Body of pancreas (tissue), 4 donors: ENCODE data around the gene CPT2.

Source experiments
- CTCF ChIP-seq, 7 experiments: fragments of 450-650 bp in 4 of 7; fragments of 200-600 bp in 3 of 7; sonication (generic) in 3 of 7; IDR thresholded peaks; one replicate each; pipeline ENCODE4 v1.5.1; 2016 to 2019; ENCODE audit warnings: antibody characterized with exemption in 7 of 7
- POLR2A ChIP-seq, 3 donors: fragments of 450-650 bp; IDR thresholded peaks; one replicate each; pipeline ENCODE4 v1.6.1; 2016; ENCODE audit warnings: antibody characterized with exemption in 3 of 3, mild to moderate bottlenecking in 2 of 3

- TF ChIP-seq CTCF (IDR thresholded peaks at IDR 0.05) = no peak
- no peak for TF ChIP-seq POLR2A (IDR thresholded peaks at IDR 0.05)
These were observed 8.5 kb upstream of the CPT2 start for GRCh38 chr1:53188099-53188498.
